Stimulated activated CD8-positive, alpha-beta memory T cell treated with anti-CD3 and anti-CD28 coated beads, Interleukin-2, amount 100 ng/mL, for 48 hours (primary cell): ENCODE data around the gene ZNF532.

Experiments
- DNase-seq, 2 donors: peaks; one replicate each; pipeline ENCODE4 v3.0.0-alpha.2; 2020; ENCODE audit warnings: low read depth in 2 of 2

Gene ZNF532

GRCh38 chr18:59029663-59030429, 165.2 kb downstream of the ZNF532 start:
- no peak for DNase-seq

- no peak for DNase-seq
Measured at GRCh38 chr18:59032308-59032707, 167.6 kb downstream of the ZNF532 start.

- no peak for DNase-seq
Measured at GRCh38 chr18:59033359-59033758, 168.7 kb downstream of the ZNF532 start.

- DNase-seq = no peak
Measured at GRCh38 chr18:59033974-59034373, 169.3 kb downstream of the ZNF532 start.

GRCh38 chr18:59035591-59035990, 170.9 kb downstream of the ZNF532 start:
- DNase-seq = no peak
